Omental fat pad (tissue), 4 donors: ENCODE results near the gene LCP2. TPM values are rescaled to one million over a fixed set of nuclear protein-coding genes. Genes with fewer than 3 reads are reported as not detected.

Experiments
- ATAC-seq: fragments of 150-250 bp; one replicate; pipeline ENCODE4 v1.9.1; 2016; ENCODE audit warnings: mild to moderate bottlenecking, moderate library complexity; ENCODE audit not compliant: low FRiP score
- DNase-seq: peaks from one replicate; pipeline ENCODE4 v3.0.0-alpha.2; 2019; ENCODE audit warnings: low spot score
- CTCF ChIP-seq, 3 donors: fragments of 450-650 bp; IDR thresholded peaks; one replicate each; pipeline ENCODE4 v1.5.1; 2016 to 2017; ENCODE audit warnings: antibody characterized with exemption in 3 of 3, mild to moderate bottlenecking in 3 of 3, moderate library complexity in 2 of 3
- total RNA-seq, 4 donors: library from RNA; depleted of rRNA; stranded (reverse); fragments of >200 nt; gene quantifications; one replicate each; pipeline ENCODE4 v1.1.0, GENCODE V29; 2016

The LCP2 gene
- total RNA-seq, 4 donors from 2014 or later: 33.5 to 81.2 (median 59.1) TPM

DNA sequence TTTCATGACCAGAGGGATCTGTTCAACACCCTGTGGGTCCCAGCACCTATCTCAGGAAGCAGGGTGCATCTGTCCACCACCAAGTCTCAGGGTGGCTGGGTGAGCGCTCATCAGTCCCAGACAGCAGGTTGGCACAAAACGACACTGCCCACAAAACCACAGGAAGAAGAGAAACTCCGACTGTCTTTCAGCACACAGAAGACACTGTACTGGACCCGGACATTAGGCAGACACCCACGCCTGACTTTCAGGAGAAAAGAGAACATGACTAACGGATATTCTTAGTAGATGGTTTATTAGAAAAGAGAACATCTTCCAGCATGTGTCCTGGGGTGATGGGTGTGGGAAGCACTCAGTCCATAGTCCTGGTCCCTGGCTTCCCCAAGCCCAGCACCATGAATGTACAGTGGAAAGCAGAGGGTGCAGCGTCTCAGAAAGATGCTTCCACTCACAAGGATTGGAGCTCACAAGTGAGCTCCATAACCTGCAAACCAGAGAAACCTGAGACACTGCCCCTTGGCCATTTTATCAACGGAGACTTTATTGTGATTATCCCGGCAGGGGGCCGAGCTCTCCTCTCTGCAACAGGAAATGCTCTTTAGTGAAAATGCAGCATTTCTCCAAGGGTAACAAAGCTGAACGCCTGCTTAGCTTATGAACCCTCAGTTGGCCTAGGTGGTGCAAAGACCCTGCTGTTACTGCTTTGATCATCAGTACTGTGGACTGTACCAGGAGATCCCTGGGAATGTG is 35.8 kb upstream of the LCP2 start:
- no peak for TF ChIP-seq CTCF (IDR thresholded peaks at IDR 0.05)
- DNase-seq (no peak), ATAC-seq (no peak)

DNA sequence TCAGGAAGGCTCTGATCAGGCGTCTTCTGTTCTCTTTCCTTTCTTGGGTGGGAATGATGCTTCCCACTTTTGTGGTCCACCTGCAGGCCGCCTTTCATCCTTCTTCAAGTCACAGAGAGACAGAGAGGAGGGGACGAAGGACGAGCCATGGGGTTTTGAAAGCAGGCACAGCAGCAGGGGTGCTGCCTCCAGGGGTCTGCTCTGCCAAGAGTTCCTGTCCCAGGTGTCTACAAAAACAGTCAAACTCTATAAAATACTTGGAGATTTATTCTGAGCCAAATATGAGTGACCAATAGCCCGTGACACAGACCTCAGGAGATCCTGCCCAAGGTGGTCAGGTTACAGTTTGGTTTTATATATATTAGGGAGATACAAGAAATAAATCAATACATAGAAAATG is 34.5 kb upstream of the LCP2 start:
- ATAC-seq: no peak
- no peak for TF ChIP-seq CTCF (IDR thresholded peaks at IDR 0.05)
- DNase-seq: no peak

DNA sequence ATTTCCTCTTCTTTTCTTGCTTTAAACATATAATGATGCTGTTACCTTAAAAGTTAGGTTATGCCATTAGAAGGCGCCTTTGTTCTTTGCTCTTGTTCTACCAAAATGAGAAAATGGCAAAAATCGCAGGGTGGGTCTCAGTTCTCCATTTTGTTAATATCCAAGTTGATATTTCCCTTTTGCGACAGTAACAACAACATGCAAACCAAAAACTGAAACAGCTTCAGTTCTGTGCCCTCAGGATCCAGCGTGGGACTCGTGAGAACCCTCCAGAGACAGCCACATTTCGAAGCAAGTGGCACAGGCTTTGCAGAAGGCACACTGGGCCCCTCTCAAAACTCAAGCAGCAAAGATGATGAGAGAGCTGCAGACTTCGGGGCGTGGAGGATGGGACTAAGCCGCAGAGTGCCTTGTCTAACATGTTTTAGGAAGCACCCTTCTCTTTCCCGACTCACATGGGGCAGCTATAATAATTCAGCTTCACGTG is 33.0 kb upstream of the LCP2 start:
- no peak for DNase-seq
- TF ChIP-seq CTCF (IDR thresholded peaks at IDR 0.05): no peak
- peak; percentile 11 for ATAC-seq

GRCh38 chr5:170329524-170329923 is 31.9 kb upstream of the LCP2 start:
- TF ChIP-seq CTCF (IDR thresholded peaks at IDR 0.05): no peak
- no peak for DNase-seq
- no peak for ATAC-seq

GRCh38 chr5:170327829-170328228 is 30.3 kb upstream of the LCP2 start:
- ATAC-seq (no peak), DNase-seq (no peak)
- no peak for TF ChIP-seq CTCF (IDR thresholded peaks at IDR 0.05)

DNA sequence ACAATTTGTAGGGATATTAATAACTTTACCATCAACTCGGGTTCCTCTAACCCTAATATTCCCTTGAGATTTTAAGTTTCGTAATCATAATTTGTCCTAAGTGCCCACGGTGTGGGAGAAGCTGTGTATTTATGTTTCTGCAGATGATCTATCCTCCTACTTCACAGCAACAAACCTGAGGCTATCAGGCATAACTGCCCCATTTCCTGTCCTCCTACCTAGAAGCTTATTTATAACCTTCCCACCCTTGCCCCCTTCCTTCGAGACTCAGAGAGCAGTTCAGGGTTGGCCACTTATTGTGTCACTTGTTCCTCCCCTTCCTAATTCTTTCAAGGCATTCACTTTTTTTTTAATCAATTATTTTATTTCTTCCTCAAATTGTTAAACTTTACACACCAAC is 29.6 kb upstream of the LCP2 start:
- DNase-seq: no peak
- TF ChIP-seq CTCF (IDR thresholded peaks at IDR 0.05): no peak
- no peak for ATAC-seq

DNA sequence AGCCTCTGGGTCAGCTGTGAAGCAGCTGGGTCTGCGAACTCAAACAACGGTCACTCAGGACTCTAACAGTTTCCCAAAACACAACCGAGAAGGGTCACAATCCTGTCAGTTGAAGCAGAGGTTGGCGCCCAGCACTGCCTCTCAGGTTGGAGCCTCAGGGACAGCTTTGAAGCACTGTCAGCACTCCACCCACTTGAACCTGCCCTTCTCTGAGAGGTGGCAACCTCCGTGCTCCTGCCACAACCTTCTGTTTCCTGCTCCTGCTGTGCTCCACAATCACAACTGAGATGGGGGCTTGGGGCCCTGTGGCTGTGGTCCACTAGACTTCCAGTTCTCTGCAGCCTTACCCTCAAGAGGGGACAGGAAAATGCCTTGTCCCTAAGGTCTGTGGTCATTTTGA is 21.7 kb upstream of the LCP2 start:
- ATAC-seq (no peak), DNase-seq (no peak)
- TF ChIP-seq CTCF (IDR thresholded peaks at IDR 0.05): no peak
